Esophagus (tissue), 2 donors: ENCODE results near the gene EBPL. TPM values are rescaled to one million over a fixed set of nuclear protein-coding genes. Genes with fewer than 3 reads are reported as not detected.
A peak's percentile ranks its signal among the peaks of the same experiment; 100 is the strongest.

Source experiments
- H3K27ac ChIP-seq, 2 donors: one replicate each; pipeline ENCODE4 v1.5.1; 2013; ENCODE audit warnings: low read depth in 2 of 2, mild to moderate bottlenecking in 2 of 2, inconsistent platforms in 1 of 2, low read length in 1 of 2, moderate library complexity in 1 of 2
- H3K27me3 ChIP-seq, 2 donors: one replicate each; pipeline ENCODE4 v1.6.1; 2013; ENCODE audit warnings: low read length in 2 of 2, control low read depth in 1 of 2, mild to moderate bottlenecking in 1 of 2; ENCODE audit not compliant: insufficient read depth in 2 of 2, control insufficient read depth in 1 of 2
- H3K36me3 ChIP-seq, 2 donors: one replicate each; pipeline ENCODE4 v1.6.1; 2013; ENCODE audit warnings: low read length in 1 of 2; ENCODE audit not compliant: control insufficient read depth in 2 of 2, insufficient read depth in 2 of 2
- H3K4me1 ChIP-seq, 2 donors: one replicate each; pipeline ENCODE4 v1.6.1; 2013; ENCODE audit warnings: low read length in 1 of 2; ENCODE audit not compliant: control insufficient read depth in 2 of 2, insufficient read depth in 2 of 2
- H3K4me3 ChIP-seq, 2 donors: one replicate each; pipeline ENCODE4 v1.5.1; 2013; ENCODE audit warnings: low read length in 2 of 2, mild to moderate bottlenecking in 2 of 2, low read depth in 1 of 2, moderate library complexity in 1 of 2
- H3K9me3 ChIP-seq, 2 donors: one replicate each; pipeline ENCODE4 v1.6.1; 2013; ENCODE audit warnings: mild to moderate bottlenecking in 2 of 2, low read depth in 1 of 2, low read length in 1 of 2, moderate library complexity in 1 of 2; ENCODE audit not compliant: control insufficient read depth in 2 of 2, insufficient read depth in 1 of 2
- WGBS, 2 donors: extraction: QIAGEN DNeasy Blood & Tissue Kit; methylation state at CpG; one replicate each; pipeline ENCODE4 v1.1.7; 2013; 5-methylcytosine and 5-hydroxymethylcytosine counted together
- polyA plus RNA-seq, 2 donors: library from polyadenylated mRNA; stranded (reverse); fragments of 200-250 nt; gene quantifications; one replicate each; pipeline ENCODE4 v1.2.3, GENCODE V29; 2013
- donor health status: healthy with polysubstance abuse.
- donor health status: Bipolar disorder and iron deficiency.

The EBPL gene
- polyA plus RNA-seq, 2 donors = 53.0 to 73.6 TPM

- Histone ChIP-seq H3K27me3 (no peaks in the 10 kb centered on the region), H3K4me3 (no peak overlapping the region), H3K9me3 (no peaks in the 10 kb centered on the region), H3K4me1 (no peaks in the 10 kb centered on the region), H3K27ac (no peak overlapping the region), H3K36me3 (peaks cover 0 to 5% of the 10 kb centered on the region in 2 donors)
- WGBS, 2 donors = 95 to 96% methylated on average over 46 to 48 of the region's 48 CpGs
These were observed 12.9 kb downstream of the EBPL start for GRCh38 chr13:49678191-49678914.

- Histone ChIP-seq H3K9me3 (no peaks in the 10 kb centered on the region), H3K27ac (no peak overlapping the region), H3K4me3 (no peak overlapping the region), H3K4me1 (no peaks in the 10 kb centered on the region), H3K36me3 (peaks cover 0 to 5% of the 10 kb centered on the region in 2 donors), H3K27me3 (no peaks in the 10 kb centered on the region)
- WGBS, 2 donors = 95% methylated on average over 6 of the region's 6 CpGs
These were observed 14.5 kb downstream of the EBPL start for GRCh38 chr13:49676581-49677298.

GRCh38 chr13:49670828-49671227 is 20.5 kb downstream of the EBPL start:
- H3K27me3 ChIP-seq = no peaks in the 10 kb centered on the region
- no peaks in the 10 kb centered on the region for H3K9me3 ChIP-seq
- 68 to 78% methylated on average over 5 of the region's 5 CpGs for WGBS, 2 donors
- H3K4me1 ChIP-seq = no peaks in the 10 kb centered on the region
- H3K36me3 ChIP-seq = peaks cover 2 to 9% of the 10 kb centered on the region in 2 donors
- H3K27ac ChIP-seq = no peak overlapping the region
- H3K4me3 ChIP-seq = no peak overlapping the region

GRCh38 chr13:49669735-49670309 is 21.5 kb downstream of the EBPL start:
- Histone ChIP-seq H3K4me1 (no peaks in the 10 kb centered on the region), H3K27ac (no peak overlapping the region)
- WGBS, 2 donors = 47 to 58% methylated on average over 5 of the region's 5 CpGs

GRCh38 chr13:49667773-49668172 is 23.5 kb downstream of the EBPL start:
- H3K36me3 ChIP-seq = peaks cover 2 to 12% of the 10 kb centered on the region in 2 donors
- H3K27me3 ChIP-seq = no peaks in the 10 kb centered on the region
- H3K4me3 ChIP-seq = no peak overlapping the region
- no peaks in the 10 kb centered on the region for H3K4me1 ChIP-seq
- no peak overlapping the region for H3K27ac ChIP-seq
- WGBS, 2 donors = 53 to 57% methylated on average over 2 of the region's 2 CpGs
- H3K9me3 ChIP-seq = no peaks in the 10 kb centered on the region

More at GRCh38 chr13:49669735-49670309, 21.5 kb downstream of the EBPL start:
- H3K4me3 ChIP-seq = no peak overlapping the region
- peaks cover 2 to 12% of the 10 kb centered on the region in 2 donors for H3K36me3 ChIP-seq
- H3K9me3 ChIP-seq = no peaks in the 10 kb centered on the region
- no peaks in the 10 kb centered on the region for H3K27me3 ChIP-seq

- Histone ChIP-seq H3K27me3 (no peaks in the 10 kb centered on the region), H3K9me3 (no peaks in the 10 kb centered on the region), H3K4me3 (no peak overlapping the region), H3K27ac (no peak overlapping the region), H3K36me3 (peaks cover 2 to 21% of the 10 kb centered on the region in 2 donors), H3K4me1 (no peaks in the 10 kb centered on the region)
- WGBS, 2 donors = 90% methylated on average over 4 of the region's 4 CpGs
These were observed 26.7 kb downstream of the EBPL start for GRCh38 chr13:49664606-49665005.

GRCh38 chr13:49657241-49657641 is 34.0 kb downstream of the EBPL start:
- Histone ChIP-seq H3K4me1 (peaks cover 0 to 8% of the 10 kb centered on the region in 2 donors), H3K4me3 (no peak overlapping the region), H3K9me3 (no peaks in the 10 kb centered on the region), H3K27ac (peak overlapping the region; percentile 53 to 66), H3K27me3 (no peaks in the 10 kb centered on the region), H3K36me3 (peaks cover 0 to 9% of the 10 kb centered on the region in 2 donors)
- 36 to 61% methylated on average over 9 of the region's 9 CpGs for WGBS, 2 donors

- Histone ChIP-seq H3K27me3 (no peaks in the 10 kb centered on the region), H3K27ac (peak overlapping the region; percentile 11 to 53), H3K9me3 (no peaks in the 10 kb centered on the region), H3K4me1 (peaks cover 0 to 8% of the 10 kb centered on the region in 2 donors), H3K4me3 (no peak overlapping the region), H3K36me3 (peaks cover 0 to 4% of the 10 kb centered on the region in 2 donors)
- WGBS, 2 donors = 56 to 61% methylated on average over 3 of the region's 3 CpGs
These were observed 35.4 kb downstream of the EBPL start for GRCh38 chr13:49655906-49656305.

- 90 to 94% methylated on average over 3 of the region's 3 CpGs for WGBS, 2 donors
- Histone ChIP-seq H3K4me1 (peaks cover 0 to 8% of the 10 kb centered on the region in 2 donors), H3K36me3 (no peaks in the 10 kb centered on the region), H3K9me3 (no peaks in the 10 kb centered on the region), H3K27me3 (no peaks in the 10 kb centered on the region), H3K27ac (no peak overlapping the region), H3K4me3 (no peak overlapping the region)
These were observed 37.3 kb downstream of the EBPL start for GRCh38 chr13:49654011-49654410.
